GM21786 (cell line): ENCODE data around the gene FMN2.
"Not testable (repeated sequence)": the region's sequence is repeated elsewhere in the genome, so short reads cannot be mapped to it uniquely, and the experiment has no call there.

Source experiments
- ATAC-seq: cut with Tn5 transposase; IDR thresholded peaks from one replicate; pipeline ENCODE4 v1.9.1; 2021; ENCODE audit not compliant: unreplicated experiment

FMN2 gene

GRCh38 chr1:240415011-240415410 is 323.3 kb downstream of the FMN2 start:
- not testable (repeated sequence) for ATAC-seq

- no peak for ATAC-seq
These were observed 323.8 kb downstream of the FMN2 start for GRCh38 chr1:240415532-240415931.

GRCh38 chr1:240417317-240417716 is 325.6 kb downstream of the FMN2 start:
- no peak for ATAC-seq

- no peak for ATAC-seq
These were observed 329.1 kb downstream of the FMN2 start for GRCh38 chr1:240420766-240421165.

GRCh38 chr1:240423246-240423924 is 331.7 kb downstream of the FMN2 start:
- ATAC-seq, result no peak

GRCh38 chr1:240424740-240425464 is 333.2 kb downstream of the FMN2 start:
- no peak for ATAC-seq

- ATAC-seq, result no peak
These were observed 334.4 kb downstream of the FMN2 start for GRCh38 chr1:240426051-240426450.

GRCh38 chr1:240435996-240436566 is 344.4 kb downstream of the FMN2 start:
- no peak for ATAC-seq

GRCh38 chr1:240441669-240442068 is 350.0 kb downstream of the FMN2 start:
- ATAC-seq, result no peak

- ATAC-seq, result no peak
These were observed 353.7 kb downstream of the FMN2 start for GRCh38 chr1:240445369-240445768.

GRCh38 chr1:240455228-240455821 is 363.6 kb downstream of the FMN2 start:
- ATAC-seq, result peak; percentile 48

GRCh38 chr1:240457203-240457602 is 365.5 kb downstream of the FMN2 start:
- ATAC-seq, result no peak

- no peak for ATAC-seq
These were observed 370.6 kb downstream of the FMN2 start for GRCh38 chr1:240462277-240462676.

GRCh38 chr1:240462766-240463395 is 371.2 kb downstream of the FMN2 start:
- no peak for ATAC-seq

- ATAC-seq, result no peak
These were observed 372.4 kb downstream of the FMN2 start for GRCh38 chr1:240464099-240464498.

- no peak for ATAC-seq
These were observed 373.9 kb downstream of the FMN2 start for GRCh38 chr1:240465531-240465940.

- ATAC-seq, result no peak
These were observed 374.8 kb downstream of the FMN2 start for GRCh38 chr1:240466509-240466908.

GRCh38 chr1:240467895-240468294 is 376.2 kb downstream of the FMN2 start:
- ATAC-seq, result no peak

- no peak for ATAC-seq
These were observed 377.0 kb downstream of the FMN2 start for GRCh38 chr1:240468656-240469055.

GRCh38 chr1:240474133-240474614 is 382.5 kb downstream of the FMN2 start:
- peak; percentile 74 for ATAC-seq

GRCh38 chr1:240475832-240476231 is 384.1 kb downstream of the FMN2 start:
- ATAC-seq, result no peak
